GM21423 (cell line): ENCODE results near the gene DCUN1D1.

Experiments used
- ATAC-seq: cut with Tn5 transposase; IDR thresholded peaks from one replicate; pipeline ENCODE4 v1.9.1; 2021; ENCODE audit warnings: mild to moderate bottlenecking, moderate library complexity; ENCODE audit not compliant: unreplicated experiment

Gene DCUN1D1

GRCh38 chr3:182973047-182973446 is 7.3 kb downstream of the DCUN1D1 start:
- ATAC-seq, result no peak

GRCh38 chr3:182972387-182972786 is 8.0 kb downstream of the DCUN1D1 start:
- no peak for ATAC-seq

GRCh38 chr3:182971637-182972036 is 8.7 kb downstream of the DCUN1D1 start:
- ATAC-seq, result peak; percentile 38

GRCh38 chr3:182970811-182971418 is 9.4 kb downstream of the DCUN1D1 start:
- ATAC-seq, result no peak

GRCh38 chr3:182969853-182970252 is 10.5 kb downstream of the DCUN1D1 start:
- no peak for ATAC-seq

GRCh38 chr3:182969277-182969676 is 11.1 kb downstream of the DCUN1D1 start:
- ATAC-seq, result no peak

GRCh38 chr3:182967218-182968204 is 12.8 kb downstream of the DCUN1D1 start:
- ATAC-seq, result peak; percentile 69

- ATAC-seq, result no peak
These were observed 14.4 kb downstream of the DCUN1D1 start for GRCh38 chr3:182965861-182966366.

- ATAC-seq, result no peak
These were observed 16.2 kb downstream of the DCUN1D1 start for GRCh38 chr3:182964179-182964578.

GRCh38 chr3:182962166-182962565 is 18.2 kb downstream of the DCUN1D1 start:
- no peak for ATAC-seq

- no peak for ATAC-seq
These were observed 20.6 kb downstream of the DCUN1D1 start for GRCh38 chr3:182959474-182960350.

- ATAC-seq, result no peak
These were observed 22.6 kb downstream of the DCUN1D1 start for GRCh38 chr3:182957676-182958266.

GRCh38 chr3:182957226-182957625 is 23.1 kb downstream of the DCUN1D1 start:
- ATAC-seq, result no peak

- ATAC-seq, result peak; percentile 95
These were observed 25.6 kb downstream of the DCUN1D1 start for GRCh38 chr3:182954553-182955235.

- ATAC-seq, result no peak
These were observed 30.6 kb downstream of the DCUN1D1 start for GRCh38 chr3:182949688-182950087.

GRCh38 chr3:182948305-182948704 is 32.0 kb downstream of the DCUN1D1 start:
- ATAC-seq, result no peak

GRCh38 chr3:182947888-182948287 is 32.5 kb downstream of the DCUN1D1 start:
- ATAC-seq, result no peak

- ATAC-seq, result no peak
These were observed 38.6 kb downstream of the DCUN1D1 start for GRCh38 chr3:182941719-182942118.

GRCh38 chr3:182940266-182940808 is 40.0 kb downstream of the DCUN1D1 start:
- no peak for ATAC-seq
